Glomerular visceral epithelial cell (primary cell): ENCODE data around the gene ATXN2L.
"Not testable (repeated sequence)": the region's sequence is repeated elsewhere in the genome, so short reads cannot be mapped to it uniquely, and the experiment has no call there.

ENCODE experiments used
- DNase-seq: peaks from one replicate; pipeline ENCODE4 v3.0.0-alpha.2; 2016; ENCODE audit errors: extremely low spot score

Gene ATXN2L

DNA sequence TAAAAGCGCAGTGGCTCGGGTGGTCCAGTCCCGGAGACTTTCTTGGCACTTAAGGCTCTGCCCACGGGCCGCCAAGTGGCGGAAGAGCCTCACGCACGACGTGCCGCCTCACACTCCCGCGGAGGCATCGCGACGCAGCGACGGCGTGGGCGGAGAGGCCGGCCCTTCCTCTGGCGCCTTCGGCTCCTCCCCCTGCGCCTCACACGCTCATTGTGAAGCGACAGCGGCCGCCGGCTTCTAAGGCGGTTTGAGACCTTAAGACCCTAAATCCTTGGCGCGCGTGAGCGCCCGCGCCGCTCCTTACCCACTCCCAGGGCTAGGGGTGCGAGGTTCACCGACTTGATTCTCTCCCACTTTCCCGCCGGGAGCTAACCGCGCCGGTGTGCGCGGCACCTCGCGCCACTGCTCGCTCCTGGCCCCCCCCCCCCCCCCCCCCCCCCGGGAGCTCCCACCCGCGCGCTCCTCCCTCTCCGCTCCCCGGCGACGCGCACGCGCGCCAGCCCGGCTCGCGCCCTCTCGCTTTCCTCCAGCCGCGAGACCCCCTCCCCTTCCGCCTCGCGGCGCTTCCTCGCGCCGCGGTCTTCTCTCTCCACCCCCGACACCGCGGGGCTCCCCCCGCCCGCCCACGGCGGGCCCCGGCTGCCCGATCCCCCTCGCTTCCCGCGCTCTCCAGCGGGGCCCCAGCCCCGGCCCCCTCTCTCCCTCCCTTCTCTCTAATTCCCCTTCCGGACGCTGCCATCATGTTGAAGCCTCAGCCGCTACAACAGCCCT is at the start of gene ATXN2L:
Gene ATXN2L (plus strand): TSS at position 480 of the 771 bp plus-strand sequence. CDS start 261 bp downstream, at position 741.
- DNase-seq = peak; percentile 92

DNA sequence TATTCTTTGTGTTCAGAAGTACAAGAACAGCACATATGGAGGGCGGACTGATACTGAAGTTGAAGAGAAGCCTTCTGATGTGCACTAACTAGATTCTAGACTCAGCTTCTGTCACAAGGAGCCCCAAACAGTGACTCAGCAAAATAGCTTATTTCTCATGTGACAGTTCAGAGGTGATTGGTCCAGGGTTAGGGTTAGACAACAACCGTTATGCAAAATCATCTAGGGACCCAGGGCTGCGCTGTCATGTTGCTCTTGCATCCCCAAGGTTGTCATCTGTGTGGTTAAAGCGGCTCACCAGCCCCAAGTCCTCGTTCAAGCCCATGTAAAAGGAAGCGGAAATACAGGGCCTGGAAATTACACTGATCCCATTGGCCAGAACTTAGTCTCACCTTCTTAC is 41.1 kb upstream of the ATXN2L start:
- not testable (repeated sequence) for DNase-seq

GRCh38 chr16:28782357-28782756 is 40.4 kb upstream of the ATXN2L start:
- not testable (repeated sequence) for DNase-seq

DNA sequence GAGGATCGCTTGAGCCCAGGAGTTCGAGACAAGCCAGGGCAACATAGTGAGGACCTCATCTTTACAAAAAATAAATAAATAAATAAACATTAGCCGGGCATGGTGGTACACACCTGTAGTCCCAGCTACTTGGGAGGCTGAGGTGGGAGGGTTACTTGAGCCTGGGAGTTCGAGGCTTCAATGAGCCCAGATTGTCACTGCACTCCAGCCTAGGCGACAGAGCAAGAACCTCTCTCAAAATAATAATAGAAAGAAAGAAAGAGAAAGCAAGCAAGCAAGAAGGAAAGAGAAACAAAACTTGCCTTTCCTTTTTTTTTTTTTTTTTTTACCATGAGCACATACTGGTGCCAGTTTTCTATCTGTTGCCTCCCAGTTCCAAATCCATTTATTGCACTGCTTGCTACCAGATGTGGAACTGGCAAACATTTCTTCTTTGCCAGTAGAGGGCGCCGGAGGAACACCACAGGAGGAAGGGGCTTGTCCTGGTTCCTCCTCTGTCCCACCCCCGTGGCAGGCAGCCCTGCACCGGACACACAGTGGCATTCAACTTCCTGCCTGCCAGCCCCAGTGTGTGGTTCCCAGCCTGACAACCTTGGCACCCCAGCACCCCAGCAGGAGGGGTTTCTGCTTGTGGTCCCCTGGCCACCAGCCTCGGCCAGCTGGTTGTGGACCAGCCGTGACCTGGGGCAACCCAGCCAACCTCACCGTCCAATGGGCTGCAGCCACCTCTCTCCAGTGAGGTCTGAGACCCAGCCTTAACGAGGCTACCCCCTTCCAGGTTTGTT is 20.4 kb upstream of the ATXN2L start:
- not testable (repeated sequence) for DNase-seq

DNA sequence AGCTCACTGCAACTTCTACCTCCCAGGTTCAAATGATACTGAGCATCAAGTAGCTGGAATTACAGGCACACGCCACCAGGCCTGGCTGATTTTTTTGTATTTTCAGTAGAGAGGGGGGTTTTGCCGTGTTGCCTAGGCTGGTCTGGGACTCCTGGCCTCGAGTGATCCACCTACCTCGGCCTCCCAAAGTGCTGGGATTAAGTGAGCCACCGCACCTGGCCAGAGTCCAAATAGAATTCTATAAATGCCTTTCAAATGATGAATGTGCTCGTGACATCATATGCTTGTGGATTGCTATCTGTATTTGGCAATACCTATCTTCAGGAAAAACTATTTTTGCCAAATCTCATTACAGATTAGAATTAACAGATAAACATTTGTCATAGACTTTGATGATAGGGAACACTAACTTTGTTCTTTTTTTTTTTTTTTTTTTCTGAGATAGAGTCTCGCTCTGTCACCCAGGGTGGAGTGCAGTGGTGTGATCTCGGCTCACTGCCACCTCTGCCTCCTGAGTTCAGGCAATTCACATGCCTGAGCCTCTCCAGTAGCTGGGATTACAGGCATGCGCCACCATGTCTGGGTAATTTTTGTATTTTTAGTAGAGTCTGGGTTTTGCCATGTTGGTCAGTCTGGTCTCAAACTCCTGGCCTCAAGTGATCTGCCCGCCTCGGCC is 15.2 kb upstream of the ATXN2L start:
- DNase-seq = not testable (repeated sequence)

DNA sequence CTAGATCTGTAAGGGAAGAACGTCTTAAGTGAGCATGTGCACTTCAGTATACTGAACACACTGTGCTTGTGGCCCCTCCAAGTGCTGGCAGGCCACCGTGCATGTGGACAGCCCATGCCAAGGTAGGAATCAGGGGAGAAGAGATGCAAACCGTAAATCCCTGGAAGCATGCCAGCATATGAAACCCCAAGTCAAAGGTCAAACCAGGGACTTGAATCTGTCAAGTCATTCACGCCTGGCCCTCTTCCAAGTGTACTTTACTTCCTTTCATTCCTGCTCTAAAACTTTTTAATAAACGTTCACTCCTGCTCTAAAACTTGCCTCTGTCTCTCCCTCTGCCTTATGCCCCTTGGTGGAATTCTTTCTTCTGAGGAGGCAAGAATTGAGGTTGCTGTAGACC is 2.8 kb upstream of the ATXN2L start:
- DNase-seq = no peak

DNA sequence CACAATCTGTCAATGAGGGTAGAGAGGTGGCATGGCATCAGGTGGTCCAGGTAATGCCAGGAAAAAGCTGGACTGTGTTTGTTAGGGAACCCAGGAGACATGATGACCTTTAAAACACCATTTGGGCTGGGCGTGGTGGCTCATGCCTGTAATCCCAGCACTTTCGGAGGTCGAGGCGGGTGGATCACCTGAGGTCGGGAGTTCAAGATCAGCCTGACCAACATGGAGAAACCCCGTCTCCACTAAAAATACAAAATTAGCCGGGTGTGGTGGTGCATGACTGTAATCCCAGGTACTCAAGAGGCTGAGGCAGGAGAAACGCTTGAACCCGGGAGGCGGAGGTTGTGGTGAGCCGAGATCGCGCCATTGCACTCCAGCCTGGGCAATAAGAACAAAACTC is 2.3 kb upstream of the ATXN2L start:
- DNase-seq = not testable (repeated sequence)

DNA sequence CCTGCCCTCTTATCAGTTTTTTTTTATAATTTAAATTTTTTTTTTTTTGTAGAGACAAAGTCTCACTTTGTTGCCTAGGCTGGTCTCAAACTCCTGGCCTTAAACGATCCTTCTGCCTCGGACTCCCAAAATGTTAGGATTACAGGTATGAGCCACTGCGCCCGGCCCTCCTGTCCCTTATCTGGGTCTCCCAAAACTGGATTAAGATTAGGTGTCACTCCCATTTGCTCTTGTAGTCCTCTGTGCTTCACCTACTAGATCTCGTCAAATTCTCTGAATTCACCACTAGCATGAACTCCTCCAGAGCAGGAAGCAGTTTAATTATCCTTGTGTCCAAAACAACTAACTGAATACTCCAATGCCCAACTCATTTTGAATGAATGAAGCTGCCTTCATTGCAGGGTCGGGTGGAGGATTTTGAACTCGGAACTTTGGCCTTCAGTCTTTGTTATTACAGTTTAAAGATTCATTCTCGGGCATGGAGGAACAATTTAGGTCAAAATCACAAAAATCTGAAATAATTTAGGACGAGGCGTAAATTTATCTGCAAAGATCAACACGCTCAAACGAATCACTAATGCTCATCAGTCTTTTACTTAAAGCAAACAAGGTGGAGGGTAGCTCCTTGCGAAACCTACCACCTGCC is 802 bp upstream of the ATXN2L start:
- no peak for DNase-seq

DNA sequence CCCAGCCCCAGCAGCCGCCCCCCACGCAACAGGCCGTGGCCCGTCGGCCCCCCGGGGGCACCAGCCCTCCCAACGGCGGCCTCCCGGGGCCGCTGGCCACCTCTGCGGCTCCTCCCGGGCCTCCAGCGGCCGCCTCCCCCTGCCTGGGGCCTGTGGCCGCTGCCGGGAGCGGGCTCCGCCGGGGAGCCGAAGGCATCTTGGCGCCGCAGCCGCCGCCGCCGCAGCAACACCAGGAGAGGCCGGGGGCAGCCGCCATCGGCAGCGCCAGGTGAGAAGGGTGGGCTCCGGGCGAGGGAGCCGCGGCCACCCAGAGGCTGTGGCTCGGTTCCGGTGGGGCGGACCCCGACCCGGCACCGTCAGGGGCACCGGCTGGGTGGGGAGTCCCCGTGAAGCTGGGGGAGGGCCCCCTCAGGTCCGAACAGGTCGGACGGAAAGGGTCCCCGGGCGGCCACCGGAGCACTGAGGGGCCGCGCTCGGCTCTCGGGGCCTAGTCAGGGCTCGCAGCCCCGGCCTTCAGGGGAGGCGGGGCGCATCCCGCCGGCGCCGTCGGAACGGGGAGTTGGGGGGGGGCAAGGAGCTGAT is 583 bp downstream of the ATXN2L start:
- no peak for DNase-seq

- DNase-seq = peak; percentile 96
Measured at GRCh38 chr16:28823873-28824716, 1.3 kb downstream of the ATXN2L start.

- no peak for DNase-seq
Measured at GRCh38 chr16:28824717-28824973, 1.8 kb downstream of the ATXN2L start.

GRCh38 chr16:28826141-28826540 is 3.3 kb downstream of the ATXN2L start:
- DNase-seq = no peak

- DNase-seq = no peak
Measured at GRCh38 chr16:28829747-28830146, 6.9 kb downstream of the ATXN2L start.

- no peak for DNase-seq
Measured at GRCh38 chr16:28830531-28830930, 7.7 kb downstream of the ATXN2L start.

DNA sequence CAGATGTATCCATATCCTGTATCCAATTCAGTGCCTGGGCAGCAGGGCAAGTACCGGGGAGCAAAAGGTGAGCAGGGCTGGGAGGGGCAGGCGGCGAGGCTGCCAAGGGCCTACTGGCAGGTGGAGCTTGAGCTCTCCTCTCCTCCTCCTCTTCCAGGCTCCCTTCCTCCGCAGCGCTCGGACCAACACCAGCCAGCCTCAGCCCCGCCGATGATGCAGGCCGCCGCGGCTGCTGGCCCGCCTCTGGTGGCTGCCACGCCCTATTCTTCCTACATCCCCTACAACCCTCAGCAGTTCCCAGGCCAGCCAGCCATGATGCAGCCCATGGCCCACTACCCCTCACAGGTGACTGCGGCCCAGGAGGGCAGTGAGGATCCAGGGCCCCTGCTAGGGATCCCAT is 11.6 kb downstream of the ATXN2L start:
- no peak for DNase-seq

DNA sequence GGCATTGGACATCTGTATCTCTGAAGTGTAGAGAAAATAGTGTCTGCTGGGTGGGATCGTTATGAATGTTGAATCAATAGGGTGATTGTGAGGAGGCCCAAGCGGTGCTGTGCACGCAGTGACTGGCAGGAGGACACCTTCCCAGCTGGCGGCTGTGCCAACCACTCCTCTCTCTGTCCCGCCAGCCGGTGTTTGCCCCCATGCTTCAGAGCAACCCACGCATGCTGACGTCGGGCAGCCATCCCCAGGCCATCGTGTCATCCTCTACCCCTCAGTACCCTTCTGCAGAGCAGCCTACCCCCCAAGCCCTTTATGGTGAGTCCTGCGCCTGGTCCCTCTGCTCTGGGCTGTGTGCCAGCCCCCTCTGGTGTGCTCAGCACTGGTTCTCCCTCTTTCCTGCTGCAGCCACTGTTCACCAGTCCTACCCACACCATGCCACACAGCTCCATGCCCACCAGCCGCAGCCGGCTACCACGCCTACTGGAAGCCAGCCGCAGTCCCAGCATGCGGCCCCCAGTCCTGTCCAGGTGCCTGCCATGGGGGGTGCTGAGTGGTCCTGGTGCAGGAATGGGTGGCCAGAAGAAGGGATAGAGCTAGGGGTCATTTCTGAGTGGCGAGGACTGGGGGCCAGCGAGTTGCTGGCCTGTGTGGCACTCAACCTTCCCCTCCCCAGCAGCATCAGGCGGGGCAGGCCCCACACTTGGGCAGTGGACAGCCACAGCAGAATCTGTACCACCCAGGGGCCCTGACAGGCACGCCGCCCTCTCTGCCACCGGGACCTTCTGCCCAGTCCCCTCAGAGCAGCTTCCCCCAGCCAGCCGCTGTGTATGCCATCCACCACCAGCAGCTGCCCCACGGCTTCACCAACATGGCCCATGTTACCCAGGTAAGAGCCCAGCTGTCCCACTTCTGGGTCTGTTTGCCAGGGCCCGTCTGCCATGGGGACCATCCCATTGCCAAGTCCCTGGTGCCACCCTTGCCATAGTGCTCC is 12.4 kb downstream of the ATXN2L start:
- no peak for DNase-seq

GRCh38 chr16:28835864-28836760 is 13.3 kb downstream of the ATXN2L start:
- no peak for DNase-seq

DNA sequence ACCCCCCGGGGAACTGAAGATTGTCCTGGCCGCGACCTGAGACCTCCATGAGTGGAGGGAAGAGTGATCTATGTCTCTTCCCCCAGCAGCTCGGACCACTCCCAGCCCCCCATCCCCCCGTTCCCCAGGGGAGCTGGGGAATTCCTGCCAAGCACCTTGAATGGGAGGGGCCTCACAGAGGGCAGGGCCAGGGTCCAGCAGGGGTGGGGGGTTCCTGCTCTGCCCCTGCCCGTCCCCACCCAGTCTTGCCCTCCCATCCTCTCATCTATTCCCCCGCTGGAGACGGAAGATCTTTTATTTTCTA is 13.9 kb downstream of the ATXN2L start:
- DNase-seq = no peak
